HG02678 (cell line): ENCODE data around the gene MEIKIN.
"Not testable (repeated sequence)": the region's sequence is repeated elsewhere in the genome, so short reads cannot be mapped to it uniquely, and the experiment has no call there.

Experiments
- ATAC-seq: cut with Tn5 transposase; IDR thresholded peaks from one replicate; pipeline ENCODE4 v1.9.1; 2021; ENCODE audit warnings: mild to moderate bottlenecking, moderate library complexity; ENCODE audit not compliant: unreplicated experiment

Gene MEIKIN

DNA sequence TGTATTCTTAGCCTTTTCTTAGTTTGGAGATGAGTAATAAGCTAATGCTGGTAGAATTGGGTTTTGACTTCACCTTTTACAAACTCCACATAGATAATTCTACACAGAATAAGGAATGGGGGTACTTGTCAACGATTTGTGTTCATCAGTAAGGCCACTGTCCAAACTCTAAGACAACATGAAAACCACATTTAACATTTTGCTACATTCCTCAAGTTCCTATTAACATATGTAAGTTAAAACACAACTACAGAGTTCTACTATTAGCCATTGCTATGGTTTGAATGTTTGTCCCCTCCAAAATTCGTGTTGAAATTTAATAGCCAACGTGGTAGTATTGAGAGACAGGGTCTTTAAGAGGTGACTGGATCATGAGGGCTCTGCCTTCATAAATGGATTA lies 31.9 kb downstream of the MEIKIN start:
- ATAC-seq, result no peak

DNA sequence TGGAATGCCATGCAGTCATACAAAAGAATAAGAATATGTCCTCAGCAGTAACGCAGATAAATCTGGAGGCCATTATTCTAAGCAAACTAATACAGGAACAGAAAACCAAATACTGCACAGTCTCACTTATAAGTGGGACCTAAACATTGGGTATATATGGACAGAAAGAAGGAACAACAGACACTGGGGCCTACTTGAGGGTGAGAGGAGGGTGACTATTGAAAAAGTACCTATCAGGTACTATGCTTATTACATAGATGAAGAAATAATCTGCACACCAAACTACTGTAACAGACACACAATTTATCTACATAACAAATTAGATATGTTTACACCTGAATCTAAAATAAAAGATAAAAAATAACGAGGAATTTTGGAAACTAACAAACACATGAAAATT lies 38.8 kb downstream of the MEIKIN start:
- ATAC-seq, result no peak

DNA sequence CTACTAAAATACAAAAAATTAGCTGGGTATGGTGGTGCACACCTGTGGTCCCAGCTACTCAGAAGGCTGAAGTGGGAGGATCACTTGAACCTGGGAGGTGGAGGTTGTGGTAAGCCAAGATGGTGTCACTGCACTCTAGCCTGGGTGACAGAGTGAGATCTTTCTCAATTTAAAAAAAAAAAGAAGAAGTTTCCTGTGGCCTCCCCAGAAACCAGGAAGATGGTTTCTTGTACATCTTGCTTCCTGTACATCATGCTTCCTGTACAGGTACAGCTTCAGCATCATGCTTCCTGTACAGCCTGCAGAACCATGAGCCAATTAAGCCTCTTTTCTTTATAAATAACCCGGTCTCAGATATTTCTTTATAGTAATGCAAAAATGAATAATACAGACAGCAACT lies 43.2 kb downstream of the MEIKIN start:
- not testable (repeated sequence) for ATAC-seq

DNA sequence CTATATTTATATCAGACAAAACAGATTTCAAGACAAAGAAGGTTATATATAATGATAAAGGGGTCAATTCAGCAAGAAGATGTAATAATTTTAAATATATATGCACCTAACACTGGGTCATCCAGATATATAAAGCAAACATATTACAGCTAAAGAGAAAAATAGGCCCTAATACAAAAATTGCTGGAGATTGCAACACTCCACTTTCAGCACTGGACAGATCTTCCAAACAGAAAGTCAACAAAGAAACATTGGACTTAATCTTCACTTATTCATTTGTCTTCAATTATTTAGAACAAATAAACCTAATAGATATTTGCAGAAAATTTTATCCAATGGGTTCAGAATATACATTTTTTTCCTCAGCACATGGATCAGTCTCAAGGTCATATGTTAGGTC lies 45.8 kb downstream of the MEIKIN start:
- no peak for ATAC-seq

DNA sequence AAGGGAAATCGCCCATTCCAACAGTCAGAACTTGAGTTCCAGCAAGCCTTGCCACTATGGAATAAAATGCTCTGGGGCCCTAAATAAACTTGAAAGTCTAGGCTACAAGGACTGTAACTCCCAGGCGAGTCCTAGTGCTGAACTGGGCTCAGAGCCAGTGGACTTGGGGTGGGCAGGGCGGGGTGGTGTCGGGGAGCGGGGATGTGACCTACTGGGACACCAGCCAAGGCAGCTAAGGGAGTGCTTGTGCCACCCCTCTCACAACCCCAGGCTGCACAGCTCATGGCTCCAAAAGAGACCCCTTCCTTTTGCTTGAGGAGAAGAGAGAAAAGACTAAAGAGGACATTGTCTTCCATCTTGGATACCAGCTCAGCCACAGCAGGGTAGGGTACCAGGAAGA lies 61.5 kb downstream of the MEIKIN start:
- ATAC-seq, result no peak

DNA sequence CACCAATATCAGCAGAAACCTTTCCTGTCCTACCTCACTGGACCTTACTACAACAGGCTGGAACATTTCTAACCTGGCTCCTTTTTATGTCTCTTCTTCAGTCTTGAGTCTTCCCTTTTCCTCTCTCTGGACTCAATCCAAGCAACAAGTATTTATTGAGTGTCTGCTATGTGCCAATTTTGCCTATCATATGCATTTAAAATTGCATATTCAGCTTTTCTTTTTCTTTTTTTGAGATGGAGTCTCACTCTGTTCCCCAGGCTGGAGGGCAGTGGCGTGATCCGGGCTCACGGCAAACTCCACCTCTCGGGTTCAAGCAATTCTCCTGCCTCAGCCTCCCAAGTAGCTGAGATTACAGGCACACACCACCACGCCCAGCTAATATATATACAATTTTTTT lies 65.8 kb downstream of the MEIKIN start:
- ATAC-seq, result no peak

DNA sequence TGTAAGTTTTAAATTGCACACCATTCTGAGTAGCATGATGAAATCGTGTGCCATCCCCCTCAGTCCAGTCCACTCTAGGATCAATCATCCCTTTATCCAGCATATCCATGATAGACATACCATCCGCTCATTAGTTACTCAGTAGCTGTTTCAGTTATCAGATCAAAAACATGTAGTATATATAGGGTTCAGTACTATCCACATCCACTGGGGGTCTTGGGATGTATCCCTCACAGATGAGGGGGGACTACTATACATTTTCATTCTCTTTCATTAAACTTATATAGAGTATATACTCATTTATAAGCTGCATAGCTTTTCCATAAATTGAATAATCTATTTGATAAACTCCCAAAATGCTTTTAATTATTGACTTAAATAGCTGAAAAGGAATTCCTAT lies 67.6 kb downstream of the MEIKIN start:
- no peak for ATAC-seq

DNA sequence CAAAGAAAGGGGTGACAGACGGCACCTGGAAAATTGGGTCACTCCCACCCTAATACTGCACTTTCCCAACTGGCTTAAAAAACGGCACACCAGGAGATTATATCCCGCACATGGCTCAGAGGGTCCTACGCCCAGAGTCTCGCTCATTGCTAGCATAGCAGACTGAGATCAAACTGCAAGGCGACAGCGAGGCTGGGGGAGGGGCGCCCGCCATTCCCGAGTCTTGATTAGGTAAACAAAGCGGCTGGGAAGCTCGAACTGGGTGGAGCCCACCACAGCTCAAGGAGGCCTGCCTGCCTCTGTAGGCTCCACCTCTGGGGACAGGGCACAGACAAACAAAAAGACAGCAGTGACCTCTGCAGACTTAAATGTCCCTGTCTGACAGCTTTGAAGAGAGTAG lies 74.2 kb downstream of the MEIKIN start:
- not testable (repeated sequence) for ATAC-seq

DNA sequence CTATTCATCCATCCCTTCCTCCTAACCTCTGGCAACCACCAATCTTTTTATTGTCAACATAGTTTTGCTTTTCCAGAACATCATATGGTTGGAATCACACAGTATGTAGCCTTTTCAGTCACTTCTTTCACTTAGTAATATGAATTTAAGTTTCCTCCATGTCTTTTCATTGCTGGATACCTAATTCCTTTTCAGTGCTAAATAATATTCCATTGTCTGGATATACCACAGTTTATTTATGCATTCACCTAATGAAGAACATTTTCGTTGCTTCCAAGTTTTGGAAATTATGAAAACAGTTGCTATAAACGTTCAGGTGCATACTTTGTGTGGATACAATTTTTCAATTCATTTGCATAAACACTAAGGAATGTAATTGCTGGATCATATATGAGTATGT lies 77.9 kb downstream of the MEIKIN start:
- ATAC-seq, result no peak

DNA sequence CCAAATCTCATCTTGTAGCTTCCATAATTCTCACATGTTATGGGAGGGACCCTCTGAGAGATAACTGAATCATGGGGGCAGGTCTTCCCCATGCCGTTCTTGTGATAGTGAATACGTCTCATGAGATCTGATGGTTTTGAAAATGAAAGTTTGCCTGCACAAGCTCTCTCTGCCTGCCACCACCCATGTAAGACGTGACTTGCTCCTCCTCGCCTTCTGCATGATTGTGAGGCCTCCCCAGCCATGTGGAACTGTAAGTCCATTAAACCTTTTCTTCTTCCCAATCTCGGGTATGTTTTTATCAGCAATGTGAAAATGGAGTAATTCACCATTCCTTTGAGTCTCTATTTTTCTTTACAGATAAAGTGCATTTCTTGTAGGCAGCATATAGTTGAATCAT lies 81.8 kb downstream of the MEIKIN start:
- ATAC-seq, result no peak

DNA sequence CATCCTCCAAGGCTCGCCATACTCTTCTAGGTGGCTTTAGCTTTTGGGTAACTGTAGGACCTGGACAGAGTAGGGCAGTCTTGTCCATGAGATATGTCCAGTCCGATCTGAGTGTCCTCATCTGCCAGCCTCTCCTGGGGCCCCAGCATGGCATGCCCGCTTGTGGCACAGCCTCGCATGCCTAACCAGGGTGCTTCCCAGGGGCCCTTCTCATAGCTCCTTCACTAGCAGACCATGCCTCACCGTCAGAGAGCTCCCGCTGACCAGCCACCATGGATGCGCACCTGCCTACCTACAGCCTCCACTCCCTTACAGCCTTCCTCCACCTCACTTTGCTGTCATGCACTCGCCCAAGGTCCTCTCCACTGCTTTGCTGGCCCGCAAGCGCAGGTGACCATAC lies 88.1 kb downstream of the MEIKIN start:
- no peak for ATAC-seq

DNA sequence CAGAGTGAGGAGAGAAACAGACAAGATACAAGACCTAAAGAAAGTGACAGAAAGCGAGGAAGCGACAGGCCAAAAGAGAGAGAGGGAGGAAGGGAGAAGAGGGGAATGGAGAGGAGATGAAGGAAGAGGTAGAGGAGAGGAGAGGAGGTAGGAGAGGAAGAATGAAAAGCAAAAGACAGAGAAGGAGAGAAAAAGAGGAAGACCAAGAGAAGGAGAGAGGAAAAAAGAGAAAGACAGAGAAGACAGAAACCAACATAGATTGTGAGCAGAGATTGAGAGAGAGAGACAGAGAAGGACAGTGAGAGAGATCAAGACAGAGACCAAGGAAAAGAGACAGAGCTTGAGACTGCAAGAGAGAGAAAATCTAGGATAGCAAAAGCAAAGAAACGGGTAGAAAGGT lies 90.0 kb downstream of the MEIKIN start:
- no peak for ATAC-seq

DNA sequence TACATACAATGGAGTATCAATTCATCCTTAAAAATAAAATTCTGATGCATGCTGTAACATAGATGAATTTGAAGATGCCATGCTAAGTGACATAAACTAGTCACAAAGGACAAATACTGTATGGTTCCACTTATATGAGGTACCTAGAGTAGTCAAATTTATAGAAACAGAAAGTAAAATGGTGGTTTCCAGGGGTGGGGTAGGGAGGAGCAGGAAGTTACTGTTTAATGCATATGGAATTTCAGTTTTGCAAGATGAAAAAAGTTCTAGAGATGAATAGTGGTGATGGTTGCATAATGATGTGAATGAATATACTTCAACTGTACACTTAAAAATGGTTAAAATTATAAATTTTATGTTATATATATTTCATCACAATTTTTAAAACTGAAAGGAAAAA lies 91.3 kb downstream of the MEIKIN start:
- peak; percentile 82 for ATAC-seq

DNA sequence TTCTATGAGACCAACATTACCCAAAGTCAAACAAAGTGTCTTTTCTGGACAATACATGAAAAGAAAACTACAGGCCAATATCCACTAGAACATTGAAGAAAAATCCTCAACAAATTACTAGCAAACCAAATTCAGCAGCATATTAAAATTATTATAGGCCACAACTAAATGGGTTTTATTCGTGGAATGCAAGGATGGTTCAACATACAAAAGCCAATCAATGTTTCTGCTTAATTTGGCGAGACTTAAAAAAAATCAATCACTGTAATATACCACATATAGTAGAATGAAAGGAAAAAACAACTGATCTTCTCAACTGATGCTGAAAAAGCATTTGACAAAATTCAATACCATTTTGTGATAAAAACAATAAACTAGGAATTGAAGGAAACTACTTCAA lies 96.8 kb downstream of the MEIKIN start:
- ATAC-seq, result no peak

DNA sequence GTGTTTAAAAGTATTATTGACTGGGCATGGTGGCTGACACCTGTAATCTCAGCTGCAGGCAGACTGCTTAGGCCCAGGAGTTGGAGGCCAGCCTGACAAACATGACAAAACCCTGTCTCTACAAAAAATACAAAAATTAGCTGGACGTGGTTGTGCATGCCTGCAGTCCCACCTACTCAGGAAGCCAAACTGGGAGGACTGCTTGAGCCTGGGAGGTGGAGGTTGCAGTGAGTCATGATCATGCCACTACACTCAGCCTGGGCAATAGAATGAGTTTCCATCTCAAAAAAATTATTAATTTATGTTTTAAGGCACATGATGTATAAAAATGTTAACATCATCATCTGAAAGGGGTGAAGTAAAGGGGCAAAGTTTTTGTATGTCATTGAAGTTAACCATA lies 98.9 kb downstream of the MEIKIN start:
- ATAC-seq, result no peak

DNA sequence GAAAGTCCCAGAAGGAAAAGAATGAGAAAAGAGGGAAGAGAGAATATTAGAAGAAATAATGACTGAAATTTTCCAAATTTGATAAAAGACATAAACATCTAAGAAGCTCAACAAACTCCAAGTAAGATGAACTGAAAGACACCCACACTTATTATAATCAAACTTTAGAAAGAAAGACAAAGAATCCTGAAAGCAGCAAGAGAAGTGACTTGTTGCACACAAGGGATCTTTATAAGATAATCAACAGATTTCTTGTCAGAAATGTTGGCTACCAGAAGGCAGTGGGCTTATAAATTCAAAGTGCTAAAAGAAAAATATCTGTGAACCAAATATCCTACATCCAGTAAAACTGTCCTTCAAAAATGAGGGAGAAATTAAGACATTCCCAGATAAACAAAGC lies 99.6 kb downstream of the MEIKIN start:
- no peak for ATAC-seq

DNA sequence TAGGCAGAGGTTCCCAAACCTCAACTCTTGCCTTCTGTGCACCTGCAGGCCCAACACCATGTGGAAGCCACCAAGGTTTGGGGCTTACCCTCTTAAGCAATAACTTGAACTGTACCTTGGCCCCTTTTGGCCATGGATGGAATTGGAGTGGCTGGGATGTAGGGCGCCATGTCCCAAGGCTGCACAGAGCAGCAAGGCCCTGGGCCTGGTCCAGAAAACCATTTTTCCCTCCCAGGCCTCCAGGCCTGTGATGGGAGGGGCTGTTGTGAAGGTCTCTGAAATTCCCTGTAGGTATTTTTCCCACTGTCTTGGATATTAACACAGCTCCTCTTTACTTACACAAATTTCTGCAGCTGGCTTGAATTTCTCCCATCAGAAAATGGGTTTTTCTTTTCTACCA lies 102.5 kb downstream of the MEIKIN start:
- ATAC-seq, result not testable (repeated sequence)

DNA sequence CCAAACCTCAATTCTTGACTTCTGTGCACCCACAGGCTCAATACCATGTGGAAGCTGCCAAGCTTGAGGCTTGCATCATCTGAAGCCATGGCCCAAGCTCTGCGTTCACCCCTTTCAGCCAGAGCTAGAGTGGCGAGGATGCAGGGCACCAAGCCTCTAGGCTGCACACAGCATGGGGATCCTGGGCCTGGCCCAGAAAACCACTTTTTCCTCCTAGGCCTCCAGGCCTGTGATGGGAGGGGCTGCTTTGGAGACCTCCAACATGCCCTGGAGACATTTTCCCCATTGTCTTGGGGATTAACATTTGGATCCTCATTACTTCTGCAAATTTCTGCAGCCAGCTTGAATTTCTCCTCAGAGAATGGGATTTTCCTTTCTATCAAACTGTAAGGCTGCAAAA lies 112.8 kb downstream of the MEIKIN start:
- ATAC-seq, result not testable (repeated sequence)

DNA sequence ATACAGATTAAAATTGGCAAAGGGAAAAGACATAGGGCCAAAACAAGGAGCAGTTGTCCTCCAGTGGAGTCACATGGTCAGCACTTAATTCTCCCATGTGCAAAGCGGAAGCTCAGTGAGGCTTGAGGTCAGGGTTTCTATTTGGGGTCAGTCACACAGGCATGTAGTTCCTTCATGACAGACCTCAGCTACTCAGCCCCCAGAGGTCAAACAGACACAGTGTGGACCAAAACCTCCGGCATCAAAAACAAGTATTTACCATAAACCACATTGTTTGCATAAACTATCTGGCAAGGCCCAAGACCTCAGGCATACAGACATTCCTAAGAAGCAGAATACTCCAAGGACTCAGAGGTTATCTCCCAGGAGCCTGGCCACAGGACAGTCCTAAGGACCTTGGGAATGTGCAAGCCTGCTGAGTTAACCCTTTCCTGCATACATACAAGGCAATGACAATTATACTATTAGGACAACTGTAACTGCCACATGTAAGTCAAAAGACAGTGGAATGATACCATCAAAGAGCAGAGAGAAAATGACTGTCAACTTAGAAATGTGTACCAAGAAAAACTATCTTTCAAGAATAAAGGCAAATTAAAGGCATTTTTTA lies 120.0 kb downstream of the MEIKIN start:
- ATAC-seq, result peak; percentile 42

DNA sequence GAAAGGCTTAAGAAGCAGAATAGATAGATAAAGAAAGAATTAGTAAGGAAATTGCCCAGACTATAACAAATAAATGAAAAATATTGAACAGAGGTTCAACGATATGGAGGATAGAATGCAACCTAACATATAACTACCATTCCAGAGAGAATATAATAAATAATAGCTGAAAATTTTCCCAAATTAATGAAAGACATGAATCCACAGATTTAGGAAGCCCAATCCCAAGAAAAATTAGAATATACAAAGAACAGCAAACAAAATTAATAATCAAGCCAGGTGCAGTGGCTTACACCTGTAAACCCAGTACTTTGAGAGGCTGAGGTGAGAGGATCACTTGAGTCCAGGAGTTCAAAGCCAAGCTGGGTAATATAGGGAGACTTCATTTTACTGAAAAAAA lies 120.8 kb downstream of the MEIKIN start:
- ATAC-seq, result no peak

DNA sequence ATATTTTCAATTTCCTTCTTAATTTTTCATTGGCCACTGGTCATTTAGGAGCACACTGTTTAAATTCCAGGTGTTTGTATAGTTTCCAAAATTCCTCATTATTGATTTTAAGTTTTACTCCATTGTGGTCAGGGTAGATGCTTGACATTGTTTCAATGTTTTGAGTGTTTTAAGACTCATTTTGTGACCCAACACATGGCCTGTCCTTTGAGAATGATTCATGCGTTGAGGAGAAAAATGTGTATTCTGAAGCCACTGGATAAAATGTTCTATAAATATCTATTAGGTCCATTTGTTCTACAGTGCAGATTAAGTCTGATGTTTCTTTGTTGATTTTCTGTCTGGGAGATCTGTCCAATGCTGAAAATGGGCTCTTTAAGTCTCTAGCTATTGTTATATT lies 124.2 kb downstream of the MEIKIN start:
- no peak for ATAC-seq

DNA sequence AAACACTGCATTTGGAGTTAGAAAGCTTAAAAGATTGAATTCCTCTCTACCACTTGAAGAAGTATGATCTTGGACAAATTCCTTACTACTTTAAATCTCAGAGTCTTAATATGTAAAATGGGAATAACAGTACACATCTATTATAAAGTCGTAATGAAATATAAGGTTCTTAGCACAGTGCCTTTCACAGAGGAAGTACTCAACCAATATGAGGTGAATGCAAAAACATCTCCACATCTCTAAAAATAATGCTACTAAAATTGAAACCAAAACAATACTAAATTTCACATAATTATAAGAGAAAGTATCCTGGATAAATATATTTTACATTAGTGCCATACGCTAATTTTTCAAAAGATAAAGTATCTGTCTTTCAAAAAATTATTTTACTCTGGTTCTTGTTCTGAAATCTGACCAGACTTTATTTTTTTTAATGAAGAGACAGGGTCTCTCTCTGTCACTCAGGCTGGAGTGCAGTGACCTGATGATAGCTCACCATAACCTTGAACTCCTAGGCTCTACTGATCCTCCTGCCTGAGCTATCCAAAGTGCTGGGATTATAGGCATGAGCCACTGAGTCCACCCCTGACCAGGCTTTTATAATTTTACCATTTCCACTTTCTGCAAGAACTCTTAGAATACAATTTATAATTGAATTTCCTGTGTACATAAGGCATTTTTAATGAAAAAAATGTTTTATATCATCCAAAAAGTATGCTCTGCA lies 127.3 kb downstream of the MEIKIN start:
- ATAC-seq, result no peak

DNA sequence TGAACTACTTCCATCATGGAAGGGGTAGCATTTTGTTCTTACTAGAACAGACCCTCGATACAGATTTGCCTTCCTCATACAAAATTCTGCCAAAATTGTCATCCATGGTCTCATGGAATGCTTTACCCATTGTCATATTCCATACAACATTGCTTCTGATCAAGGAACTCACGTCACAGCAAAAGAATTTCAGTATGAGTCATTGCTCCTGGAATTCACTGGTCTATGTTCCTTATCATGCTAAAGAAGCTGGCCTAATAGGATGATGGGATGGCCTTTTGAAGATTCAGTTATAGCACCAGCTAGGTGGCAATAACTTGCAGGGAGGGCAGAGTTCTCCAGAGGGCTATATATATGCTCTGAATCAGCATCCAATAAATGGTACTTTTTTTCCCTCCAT lies 130.5 kb downstream of the MEIKIN start:
- ATAC-seq, result no peak
